Iris pigment epithelial cell (primary cell): Measurements from ENCODE around the gene TSPAN1.

Experiments
- DNase-seq: peaks from one replicate; pipeline ENCODE4 v3.0.0-alpha.2; 2011; ENCODE audit warnings: low read depth

The TSPAN1 gene, protein sequence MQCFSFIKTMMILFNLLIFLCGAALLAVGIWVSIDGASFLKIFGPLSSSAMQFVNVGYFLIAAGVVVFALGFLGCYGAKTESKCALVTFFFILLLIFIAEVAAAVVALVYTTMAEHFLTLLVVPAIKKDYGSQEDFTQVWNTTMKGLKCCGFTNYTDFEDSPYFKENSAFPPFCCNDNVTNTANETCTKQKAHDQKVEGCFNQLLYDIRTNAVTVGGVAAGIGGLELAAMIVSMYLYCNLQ

DNA sequence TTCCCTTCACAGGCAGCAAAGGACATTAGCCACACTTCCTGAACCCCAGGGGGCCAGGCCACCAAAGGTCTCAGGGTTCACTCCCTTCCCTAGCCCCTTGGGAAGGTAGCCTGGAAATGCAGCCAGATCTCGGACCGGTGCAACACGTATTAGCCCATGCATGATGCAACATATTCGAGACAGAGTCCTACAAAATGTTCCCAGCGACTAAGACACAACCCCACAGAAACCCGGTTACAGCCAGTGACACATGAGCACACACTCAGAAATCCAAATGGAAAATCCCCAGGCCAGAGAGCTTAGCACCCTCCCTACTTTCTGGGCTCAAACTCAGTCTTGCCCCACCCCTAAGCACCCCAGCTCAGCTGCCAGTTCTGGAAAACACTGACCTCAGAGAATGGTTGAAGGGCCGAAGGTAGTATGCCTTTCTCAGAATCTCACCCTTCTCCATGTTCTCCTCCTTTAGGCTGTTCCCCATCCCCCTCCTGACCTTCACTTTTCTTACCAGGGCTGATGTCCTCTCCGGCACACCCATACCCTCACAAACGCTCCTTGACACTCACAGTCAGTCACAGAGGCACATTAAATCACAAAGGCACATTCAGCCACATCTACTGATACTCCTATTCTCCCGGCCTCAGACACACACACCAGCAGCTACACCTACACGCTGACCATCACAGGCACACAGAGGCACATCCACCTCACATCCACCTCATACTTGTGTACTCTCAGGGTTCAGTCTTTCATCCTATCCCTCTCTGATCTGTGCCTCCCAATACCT lies at the start of gene TSPAN1:
Gene TSPAN1 (plus strand): TSS at position 640 of the 784 bp plus-strand sequence. CDS start 6,021 bp downstream, outside the sequence.
- DNase-seq, result peak; percentile 23

DNA sequence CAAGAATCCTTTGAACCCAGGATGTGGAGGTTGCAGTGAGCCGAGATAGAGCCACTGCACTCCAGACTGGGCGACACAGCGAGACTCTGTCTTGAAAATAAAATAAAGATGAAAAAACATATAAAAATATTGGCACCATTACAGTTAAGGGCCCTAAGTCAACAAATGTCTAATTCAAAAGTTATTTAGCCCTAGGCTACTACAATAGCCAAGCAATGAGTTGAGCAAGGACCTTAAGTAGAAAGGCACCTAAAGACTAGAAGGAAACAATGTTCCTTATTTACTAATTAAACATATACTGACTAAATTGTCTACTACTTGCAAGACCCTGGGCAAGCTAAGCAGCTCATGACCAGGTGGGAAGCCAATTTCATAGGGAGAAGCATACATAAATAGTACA lies 46.5 kb upstream of the TSPAN1 start:
- DNase-seq, result peak; percentile 58

DNA sequence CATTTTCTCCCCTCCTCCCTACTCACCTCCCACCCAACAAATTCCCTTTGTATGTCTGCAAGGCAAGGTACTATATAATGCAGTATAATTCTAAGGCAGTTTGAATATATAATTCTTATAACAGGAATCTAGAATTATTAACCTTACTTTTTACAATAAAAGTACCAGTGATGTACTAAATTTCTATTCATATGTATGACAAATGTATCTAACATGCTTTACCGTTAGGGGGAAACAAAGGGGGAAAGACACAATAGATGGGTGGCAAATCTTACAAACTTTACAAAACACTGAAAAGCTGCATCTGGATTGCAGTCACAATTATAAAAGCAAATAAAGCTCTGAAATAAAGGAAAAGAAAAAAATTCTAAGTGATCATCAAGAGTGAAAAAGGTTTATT lies 44.8 kb upstream of the TSPAN1 start:
- DNase-seq, result no peak

DNA sequence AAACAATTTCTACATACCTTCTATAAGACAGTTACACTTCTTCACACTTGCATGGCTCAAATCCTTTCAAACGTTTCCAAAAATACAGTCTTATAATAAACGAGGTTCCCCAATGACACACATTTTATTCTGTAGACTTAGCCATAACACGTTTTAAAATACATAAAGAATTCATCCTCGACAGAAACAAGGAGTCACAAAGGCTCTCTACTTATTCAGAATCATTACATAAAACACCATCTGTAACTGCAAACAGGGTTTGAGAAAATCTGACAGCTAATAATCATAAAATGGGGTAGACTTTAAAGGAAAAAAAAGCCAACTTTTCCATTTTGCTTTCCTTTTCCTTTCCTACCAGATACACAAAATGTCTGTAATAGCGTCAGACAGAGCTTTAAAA lies 44.3 kb upstream of the TSPAN1 start:
- DNase-seq, result no peak

DNA sequence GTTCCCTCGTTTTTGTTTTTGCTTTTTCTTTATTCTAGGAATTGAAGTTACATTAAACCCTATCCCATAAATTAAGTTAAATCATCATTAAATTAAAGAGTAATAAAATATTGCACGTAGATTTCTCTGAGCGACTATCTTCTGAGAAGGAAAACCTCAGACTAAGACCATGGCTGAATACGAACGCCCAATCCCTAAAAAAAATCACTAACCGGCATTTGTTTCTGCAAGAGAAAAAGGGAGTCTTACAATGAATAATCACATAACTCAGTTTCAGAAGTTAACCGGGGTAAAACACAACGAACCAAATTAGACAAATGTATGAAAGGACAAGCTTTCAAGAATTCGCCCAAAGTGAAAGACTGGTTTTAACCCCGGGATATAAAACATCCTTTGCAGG lies 43.8 kb upstream of the TSPAN1 start:
- peak; percentile 22 for DNase-seq

DNA sequence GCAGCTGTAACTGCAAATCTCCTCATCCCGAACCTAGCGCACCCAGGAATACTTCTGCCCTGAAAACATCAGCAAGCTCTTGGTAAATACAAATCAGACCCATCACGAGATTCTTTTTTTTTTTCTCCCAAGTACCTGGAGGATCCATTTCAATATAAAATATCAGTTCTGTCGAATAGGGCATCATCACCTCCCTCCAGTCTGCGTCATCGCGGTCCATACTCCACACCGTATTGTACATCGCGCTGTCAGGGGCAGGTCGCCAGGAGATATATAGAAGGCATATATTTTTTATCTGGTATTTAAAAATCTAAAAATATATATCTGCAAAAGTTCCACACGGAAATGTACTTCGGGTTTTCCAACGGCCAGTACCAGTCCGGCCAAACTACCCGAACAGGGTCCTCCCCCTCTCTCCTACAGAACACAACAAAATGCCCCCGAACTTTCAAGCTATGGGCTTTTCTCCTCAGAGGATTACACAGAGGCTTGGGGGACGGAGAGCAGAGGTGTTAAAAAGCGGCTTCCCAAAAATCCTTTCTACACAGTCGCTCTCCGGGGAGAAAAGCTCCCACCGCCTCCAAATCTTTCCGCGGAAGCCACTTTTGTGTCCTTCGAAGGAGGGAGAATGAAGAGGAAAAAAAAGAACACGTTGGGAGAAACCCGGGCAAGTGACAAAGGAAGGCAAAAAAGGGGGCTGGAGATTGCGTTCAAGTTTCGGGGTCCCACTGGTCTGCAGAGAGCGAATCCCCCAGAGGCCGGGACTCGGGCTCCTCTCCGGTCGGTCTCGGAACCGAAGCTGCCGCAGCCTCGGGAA lies 43.0 kb upstream of the TSPAN1 start:
- DNase-seq, result peak; percentile 42

DNA sequence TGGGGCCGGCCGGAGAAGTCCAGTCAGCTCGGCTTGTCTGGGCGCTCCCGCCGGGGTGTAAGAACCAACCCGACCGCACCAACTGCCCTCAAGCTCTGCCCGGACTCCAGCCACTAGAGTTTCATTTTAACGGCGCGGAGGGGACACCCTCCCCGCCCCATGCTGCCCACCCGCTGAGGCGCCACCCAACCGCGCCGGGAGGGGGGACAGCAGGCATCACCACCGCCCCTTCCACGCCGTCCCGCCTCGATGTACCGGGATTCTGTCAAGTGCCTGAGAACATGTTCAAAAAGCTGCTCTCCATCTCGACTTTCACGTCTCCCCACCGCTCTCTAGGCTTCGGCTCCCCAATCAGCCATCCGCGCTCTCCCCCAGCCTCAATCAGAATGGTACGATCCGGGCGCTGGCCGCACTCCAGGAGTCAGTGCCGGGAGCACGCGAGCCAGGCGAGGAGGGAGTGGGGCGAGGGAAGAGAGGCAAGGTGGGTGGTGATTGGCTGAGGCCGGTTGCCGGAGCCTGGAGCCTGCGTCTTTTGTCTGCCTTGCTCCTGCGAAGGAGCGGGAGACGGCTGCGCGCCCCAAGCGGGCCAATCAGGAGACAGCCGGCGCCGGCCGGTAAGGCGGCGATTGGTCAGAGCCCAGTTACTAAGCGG lies 42.2 kb upstream of the TSPAN1 start, which contains the start of gene PIK3R3:
Gene PIK3R3 (minus strand): TSS at position 101 of the 652 bp plus-strand sequence. CDS start 677 bp downstream, outside the sequence.
- DNase-seq, result peak; percentile 99

DNA sequence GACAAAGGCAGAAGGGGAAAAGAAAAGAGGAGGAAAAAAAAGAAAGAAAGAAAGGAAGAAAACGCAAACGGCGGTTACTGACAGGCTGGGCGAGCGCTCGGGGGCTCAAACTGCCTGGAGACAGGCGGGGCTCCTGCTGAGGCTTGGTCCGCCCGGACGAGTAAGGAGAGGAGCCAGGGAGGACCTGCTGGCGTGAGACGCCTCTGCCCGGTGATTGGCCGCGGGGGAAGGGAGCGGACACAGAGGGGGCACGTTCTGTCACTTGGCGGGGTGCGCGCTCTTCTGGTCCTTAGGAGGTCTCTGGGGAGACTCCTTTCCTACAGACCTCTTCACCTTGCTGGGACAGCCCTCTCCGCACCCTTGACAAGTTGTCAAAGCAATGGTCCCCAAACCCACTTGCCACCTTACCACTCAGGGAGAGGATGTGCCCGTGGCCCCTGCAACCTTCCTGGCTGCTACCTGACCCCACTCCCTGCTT lies 41.7 kb upstream of the TSPAN1 start:
- DNase-seq, result no peak

DNA sequence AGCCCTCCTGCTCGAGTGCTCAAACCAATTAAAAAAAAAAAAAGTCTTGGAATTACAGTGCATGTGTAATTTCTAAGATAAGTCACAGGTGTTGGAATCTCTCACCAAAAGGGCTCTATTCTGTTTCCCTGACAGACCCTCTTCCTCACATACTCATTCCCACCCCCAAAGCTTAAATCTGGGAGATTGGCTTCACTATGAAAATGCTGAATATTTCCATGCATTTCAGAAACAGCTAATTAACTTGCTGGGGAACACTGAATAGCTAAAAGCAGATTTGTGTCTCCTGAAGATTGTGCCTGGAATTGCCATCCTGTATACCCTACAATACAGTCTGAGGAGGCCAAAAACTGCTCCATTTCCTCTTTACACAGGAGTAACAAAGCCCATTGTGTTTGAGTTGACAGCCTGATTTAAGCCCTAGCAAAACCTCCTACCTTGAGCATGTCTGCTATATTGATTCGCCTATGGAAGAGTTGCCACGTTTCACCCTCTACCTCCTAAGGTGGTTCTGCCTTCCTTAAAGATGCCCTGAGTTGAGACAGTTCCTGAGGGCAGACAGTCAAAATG lies 41.0 kb upstream of the TSPAN1 start:
- DNase-seq, result no peak

DNA sequence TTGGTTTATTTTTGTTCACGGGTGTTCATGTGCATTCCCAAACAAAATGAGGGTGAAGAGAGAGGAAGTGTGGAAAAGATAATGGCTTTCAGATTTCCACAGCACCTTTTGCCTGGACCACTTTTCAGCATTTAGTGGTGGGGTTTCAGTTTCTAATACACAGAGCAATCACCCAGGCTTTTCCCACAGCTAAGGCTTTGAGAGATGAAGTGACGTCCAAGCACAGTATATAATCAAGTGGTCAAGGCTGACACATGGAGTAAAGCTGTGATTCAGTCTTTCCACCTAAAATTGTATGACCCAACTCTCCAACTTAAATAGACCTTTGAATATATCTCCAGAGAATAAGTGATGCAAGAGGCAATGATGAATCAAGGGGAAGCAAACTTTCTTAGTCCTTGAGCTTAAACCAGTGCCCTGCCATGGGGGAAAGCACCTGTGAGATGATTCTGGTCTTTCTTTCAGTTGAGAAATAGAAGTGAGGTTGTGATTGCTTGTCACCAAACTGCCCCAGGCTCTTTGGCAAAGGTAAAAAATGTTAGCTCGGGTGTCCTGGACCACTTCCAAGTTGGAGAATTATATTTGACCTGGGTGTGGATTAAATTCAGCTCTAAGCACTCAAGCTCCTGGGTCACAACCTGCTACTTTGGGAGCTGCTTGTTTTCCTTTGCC lies 40.1 kb upstream of the TSPAN1 start:
- peak; percentile 97 for DNase-seq

DNA sequence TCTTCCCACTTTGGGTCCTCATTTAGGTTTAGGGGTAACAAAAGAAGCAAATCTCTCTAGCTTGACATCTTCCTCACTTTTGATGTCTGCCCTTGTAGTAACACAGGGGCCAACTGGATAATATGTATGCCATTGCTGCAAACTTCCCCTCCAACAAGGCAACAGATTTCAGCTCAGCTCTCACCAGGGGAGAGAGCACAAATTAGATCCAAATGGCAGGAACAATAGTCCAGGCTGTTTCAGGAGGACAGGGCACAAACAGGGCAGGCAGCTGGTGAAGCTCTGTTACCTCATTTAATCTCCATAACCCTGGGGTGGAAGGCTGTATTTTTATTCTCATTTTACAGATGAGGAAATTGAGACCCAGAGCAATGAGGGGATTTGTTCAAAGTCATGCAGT lies 38.2 kb upstream of the TSPAN1 start:
- no peak for DNase-seq

DNA sequence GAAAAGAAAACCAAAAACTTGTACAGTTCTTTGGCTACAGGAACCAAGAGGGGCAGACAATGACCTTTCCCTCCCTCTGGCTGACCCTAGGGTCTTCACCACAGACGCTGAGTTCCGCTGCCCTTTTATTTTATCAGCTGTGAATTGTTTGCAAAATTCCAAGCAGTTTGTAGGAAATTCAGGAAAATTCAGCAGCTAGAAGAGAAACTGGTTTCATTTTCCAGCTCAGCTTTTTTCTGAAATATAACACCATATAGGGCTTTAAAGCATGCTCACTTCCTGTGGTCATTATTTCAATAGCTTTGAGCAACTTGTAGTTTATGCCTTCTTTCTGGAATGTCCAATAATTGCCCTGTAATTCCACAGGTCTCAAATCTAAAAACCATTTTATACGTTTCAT lies 37.0 kb upstream of the TSPAN1 start:
- peak; percentile 70 for DNase-seq

DNA sequence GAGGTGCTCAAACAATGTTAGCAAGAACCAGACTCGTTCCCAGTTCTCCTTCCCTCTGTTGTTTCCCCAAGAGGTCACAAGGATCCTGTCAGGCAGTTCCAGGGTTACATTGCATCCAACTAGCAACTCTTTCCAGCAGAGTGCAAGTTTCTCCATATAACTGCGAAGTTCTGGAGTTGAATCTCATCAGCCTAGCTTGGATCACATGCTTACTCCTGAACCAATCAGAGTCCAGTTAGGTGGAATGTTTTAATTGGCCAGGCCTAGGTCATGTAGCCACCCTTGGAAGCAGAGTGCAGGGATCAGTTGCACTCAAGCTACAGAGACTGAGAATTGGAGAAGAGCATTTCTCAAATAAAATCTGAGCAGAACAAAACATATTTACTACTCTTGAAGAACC lies 26.6 kb upstream of the TSPAN1 start:
- no peak for DNase-seq

DNA sequence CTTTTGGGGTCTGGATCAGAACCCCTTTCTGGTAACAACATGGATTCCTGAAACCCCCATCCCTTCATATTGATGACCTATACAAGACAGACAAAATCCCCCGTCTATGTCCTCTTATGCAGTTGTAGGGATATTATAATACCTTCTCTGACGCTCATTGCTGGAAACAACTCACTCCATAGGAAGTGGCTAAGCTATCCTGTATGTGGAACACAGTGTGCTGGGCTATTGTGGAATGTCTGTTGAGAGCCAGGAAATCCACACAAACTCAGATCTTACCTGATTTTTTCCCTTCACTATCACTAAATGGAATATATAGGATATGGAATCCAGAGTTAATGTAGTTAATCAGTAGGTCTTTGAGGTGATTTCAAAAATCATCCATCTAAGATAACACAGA lies 24.8 kb upstream of the TSPAN1 start:
- DNase-seq, result peak; percentile 65

DNA sequence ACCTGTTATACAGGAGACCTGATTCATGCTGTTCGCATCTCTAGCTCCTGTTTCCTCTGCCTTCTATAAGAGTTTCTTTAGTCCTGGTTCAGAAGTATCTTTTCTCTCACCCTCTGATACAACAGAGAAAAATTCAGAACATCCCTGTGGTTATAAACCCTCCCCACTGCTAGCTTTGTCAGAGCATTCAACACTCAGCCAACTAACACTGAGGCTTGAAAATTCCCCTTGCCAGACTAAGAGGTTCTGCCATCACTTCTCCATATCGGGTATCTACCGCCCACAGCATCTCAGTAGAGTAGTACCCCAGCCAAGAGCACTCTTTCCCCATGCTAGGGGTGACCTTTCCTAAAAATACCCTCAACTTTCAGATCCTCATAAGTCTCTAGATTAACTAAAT lies 22.9 kb upstream of the TSPAN1 start:
- peak; percentile 89 for DNase-seq

DNA sequence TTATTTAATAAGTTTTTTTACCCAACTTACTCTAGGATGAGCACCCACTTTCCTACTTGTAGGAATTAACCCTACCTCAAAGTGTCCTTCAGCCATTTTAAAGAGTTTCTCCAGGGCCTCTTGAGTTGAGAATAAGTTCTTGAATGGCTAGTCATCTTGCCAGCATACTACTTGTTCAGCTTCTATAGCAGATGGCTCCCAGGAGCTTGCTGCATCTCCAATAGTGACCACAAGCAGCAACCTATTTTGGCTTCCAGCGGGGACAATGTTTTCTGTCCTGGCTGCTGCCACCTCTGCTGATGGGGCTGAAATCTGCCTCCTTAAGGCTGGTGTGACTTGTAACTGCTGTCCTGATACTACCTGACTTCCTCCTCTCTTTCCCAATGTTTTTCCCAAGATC lies 21.7 kb upstream of the TSPAN1 start:
- no peak for DNase-seq

DNA sequence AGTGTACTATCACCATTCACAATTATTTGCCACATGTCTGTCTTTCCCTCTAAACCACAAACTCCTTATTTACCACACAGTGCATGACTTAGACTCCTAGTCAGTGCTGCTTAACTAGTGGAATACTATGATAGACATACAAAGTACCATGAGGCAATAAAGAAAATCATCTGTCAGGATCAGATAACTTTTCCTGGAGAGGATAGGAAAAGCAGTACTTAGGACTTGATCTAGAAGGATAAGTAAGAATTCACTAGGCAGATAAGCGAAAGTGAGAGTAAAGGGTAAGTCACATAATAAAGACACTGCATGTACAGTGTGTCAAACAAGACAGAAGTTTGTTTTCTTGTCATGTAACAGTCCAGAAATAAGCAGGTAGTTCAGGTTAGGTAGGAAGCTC lies 21.2 kb upstream of the TSPAN1 start:
- DNase-seq, result peak; percentile 44

DNA sequence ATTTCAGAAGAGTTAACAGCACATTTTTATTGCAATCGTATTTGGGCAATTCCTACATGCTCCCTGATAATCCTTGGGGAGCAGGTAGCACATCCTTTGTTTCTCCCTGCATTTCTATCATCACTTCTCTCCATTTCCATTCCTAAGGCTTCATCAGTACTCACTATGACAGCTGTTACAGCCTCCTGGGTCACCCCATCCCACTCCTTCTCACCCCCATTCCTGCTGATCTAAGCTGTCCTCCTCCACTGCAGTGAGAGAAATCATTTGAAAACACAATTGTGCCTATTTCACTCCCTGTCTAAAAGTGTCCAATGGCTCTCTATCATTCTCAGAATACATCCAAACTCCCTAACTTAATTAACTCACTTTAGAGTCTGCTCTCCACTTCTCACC lies 17.0 kb upstream of the TSPAN1 start:
- DNase-seq, result no peak

DNA sequence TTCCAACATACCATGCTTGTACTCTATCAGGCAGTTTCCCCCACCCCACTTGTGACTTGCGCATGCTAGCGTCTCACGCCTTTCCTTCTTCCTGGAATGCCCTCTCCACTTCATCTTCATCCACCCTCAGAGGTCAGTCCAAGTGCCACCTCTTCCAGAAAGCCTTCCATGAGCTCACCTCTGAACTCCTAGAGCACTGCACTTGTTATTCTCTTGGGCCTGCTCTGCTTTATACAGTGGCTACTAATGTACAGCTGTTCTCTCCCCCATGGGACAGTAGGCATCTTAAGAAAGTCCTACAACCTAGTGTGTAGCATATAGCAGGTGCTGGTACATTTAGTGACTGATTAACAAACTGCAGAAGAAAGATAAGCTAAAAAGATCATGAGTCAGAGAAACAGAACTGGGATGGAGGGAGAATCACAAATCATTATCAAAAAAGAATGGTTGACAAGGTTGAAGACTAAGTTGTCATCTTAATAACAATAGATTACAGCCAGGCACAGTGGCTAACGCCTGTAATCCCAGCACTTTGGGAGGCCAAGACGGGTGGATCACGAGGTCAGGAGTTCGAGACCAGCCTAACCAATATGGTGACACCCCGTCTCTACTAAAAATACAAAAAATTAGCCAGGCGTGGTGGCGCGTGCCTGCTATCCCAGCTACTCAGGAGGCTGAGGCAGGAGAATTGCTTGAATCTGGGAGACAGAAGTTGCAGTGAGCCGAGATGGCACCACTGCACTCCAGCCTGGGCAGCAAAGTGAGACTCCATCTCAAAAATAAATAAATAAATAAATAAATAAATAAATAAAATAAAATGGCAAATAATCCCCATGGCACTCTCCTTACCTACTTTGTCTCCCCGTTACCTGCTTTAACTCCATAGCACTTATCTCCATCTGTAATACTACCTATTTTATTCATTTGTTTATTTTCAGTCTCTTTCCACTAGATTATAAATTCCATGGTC lies 16.3 kb upstream of the TSPAN1 start:
- no peak for DNase-seq

DNA sequence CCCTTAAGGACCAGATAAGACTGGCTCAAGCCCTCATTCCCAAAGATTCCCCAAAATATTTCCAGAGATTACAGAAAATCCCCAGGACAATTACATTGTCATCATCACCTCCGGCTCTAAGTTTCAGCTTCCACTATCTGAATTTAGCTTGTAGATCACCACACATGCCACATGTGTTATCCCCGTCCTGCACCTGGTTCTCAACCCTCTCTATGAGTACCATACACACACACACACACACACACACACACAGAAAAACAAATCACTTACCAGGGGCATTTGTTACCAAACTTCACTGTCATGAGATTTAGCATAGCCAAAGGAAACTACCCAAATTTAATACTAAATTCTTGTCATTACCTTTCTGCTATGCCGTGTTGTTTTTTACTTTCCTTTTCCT lies 15.4 kb upstream of the TSPAN1 start:
- no peak for DNase-seq
